ENCODE measurements around the gene FYB1.
"Not testable (repeated sequence)": the region's sequence is repeated elsewhere in the genome, so short reads cannot be mapped to it uniquely, and the experiment has no call there.

FYB1 gene

DNA sequence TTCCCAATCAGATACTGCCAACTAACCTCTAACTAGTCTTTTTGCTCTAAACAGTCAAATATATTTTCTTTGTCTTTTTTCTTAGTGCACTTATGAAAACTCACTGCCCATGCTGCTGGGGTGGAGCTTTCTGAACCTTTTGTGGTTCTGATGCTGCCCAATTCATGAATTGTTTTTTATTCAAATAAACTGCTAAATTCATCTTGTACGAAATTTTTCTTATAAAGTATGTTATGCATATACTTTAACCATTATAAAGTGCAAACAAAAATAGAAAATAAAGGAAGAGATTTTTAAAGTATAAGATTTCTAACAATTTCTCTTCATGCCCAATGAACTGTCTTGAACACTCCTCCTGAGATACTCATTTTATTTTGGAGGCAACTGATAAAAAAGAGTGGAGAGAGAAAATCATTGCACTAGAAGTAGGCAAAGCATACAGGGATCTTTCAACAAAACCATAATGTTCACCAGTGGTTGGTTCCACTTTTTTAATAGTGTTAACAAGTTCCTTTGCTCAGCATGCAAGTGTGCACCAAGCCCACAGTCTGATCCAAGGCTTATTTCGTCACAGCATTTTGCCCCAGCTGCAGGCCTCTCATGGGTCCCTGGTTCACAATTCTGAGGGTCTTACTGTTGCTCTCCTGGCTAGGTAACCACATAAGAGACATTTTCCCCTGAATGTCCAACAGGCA is 6.2 kb upstream of the FYB1 start:
- DNase-seq = peak; percentile 11 to 26

GRCh38 chr5:39224196-39224761 is 4.9 kb upstream of the FYB1 start:
- DNase-seq = peak; percentile 65 to 76

DNA sequence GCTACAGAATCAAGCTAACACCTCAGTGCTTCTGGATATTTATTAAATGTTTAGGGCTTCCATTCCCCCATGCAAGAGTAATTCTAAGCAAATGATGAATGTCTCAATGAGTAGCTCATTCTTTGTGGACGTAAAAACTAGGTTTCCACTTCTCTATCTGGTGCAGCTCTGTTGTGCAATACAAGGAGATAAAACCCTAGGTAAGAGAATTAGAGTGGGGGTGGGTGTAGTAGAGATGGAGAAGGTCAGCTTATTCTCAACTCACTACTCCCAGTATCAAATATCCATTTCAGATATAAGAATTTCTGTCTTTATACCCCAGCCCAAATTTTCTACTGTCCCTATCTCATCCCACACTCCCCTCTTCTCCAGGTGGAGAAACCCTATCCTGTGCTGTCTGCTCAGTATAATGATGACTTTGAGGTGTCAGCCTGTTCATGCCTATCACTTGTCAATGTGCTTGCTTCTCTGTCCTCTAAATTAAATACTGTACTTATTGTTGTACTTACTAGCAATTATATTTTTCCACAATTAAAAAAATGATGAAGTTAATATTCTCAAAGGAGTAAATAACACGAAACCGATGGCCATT is 4.3 kb upstream of the FYB1 start:
- no peak for DNase-seq

DNA sequence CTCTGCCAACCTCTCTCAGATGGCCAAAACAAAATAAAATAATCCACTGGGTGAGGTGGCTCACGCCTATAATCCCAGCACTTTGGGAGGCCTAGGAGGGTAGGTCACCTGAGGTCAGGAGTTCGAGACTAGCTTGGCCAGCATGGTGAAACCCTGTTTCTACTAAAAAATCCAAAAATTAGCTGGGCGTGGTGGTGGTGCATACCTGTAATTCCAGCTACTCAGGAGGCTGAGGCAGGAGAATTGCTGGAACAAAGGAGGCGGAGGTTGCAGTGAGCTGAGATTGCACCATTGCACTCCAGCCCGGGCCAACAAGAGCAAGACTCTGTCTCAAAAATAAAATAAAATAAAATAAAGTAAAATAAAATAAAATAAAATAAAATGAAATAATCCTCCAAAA is 2.3 kb upstream of the FYB1 start:
- not testable (repeated sequence) for DNase-seq

DNA sequence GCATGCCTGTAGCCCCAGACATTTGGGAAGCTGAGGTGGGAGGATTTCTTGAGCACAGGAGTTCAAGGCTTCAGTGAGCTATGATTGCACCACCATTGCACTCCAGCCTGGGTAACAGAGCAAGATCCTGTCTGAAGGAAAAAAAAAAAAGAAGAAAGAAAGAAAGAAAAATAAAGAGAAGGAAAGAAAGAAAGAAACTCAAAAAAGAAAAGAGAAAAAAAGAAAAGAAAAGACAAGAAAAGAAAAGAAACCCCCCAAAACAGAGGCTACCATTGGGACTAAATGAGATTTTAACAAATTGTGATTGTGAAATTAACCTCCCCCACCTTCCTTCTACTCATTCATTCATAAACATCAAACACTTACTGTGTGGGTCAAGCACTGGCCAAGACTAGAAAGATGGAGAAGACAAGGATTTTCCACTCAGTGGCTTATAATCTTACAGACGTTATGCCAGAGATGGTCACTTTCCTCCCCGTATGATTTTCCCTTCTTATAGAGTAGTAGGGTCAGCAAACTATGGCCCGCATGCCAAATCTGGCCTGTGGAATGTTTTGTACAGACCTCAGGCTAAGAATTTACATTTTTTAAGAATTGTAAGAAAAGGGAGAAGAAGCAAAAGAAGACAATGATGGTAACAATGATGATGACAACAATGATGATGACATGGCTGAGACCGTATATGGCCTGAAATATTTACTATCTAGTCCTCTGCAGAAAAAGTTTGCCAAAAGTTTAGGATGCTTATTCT is 1.1 kb upstream of the FYB1 start:
- no peak for DNase-seq

- peak; percentile 73 to 80 for DNase-seq
These were observed 621 bp downstream of the FYB1 start for GRCh38 chr5:39218482-39219402.

GRCh38 chr5:39217365-39218281 is 1.7 kb downstream of the FYB1 start:
- peak; percentile 86 to 88 for DNase-seq

DNA sequence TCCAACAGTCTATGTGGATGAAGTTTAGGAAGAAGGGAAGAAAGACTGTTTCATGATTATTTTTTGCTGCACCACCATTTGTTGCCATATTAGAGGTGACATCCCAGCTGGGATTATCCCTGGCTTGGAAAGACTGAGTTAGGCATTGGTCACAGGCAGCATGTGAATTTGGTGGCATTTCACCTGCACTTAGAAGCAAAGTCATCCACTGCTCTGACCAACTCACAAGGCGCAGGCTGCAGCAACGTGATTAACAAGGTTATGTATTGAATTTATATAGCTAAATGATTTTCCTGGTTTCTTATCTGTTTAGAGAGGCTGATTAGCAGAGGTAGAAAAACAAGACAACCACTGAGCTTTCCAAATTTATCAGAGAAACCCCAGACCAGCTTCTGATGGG is 2.7 kb downstream of the FYB1 start:
- DNase-seq = no peak

DNA sequence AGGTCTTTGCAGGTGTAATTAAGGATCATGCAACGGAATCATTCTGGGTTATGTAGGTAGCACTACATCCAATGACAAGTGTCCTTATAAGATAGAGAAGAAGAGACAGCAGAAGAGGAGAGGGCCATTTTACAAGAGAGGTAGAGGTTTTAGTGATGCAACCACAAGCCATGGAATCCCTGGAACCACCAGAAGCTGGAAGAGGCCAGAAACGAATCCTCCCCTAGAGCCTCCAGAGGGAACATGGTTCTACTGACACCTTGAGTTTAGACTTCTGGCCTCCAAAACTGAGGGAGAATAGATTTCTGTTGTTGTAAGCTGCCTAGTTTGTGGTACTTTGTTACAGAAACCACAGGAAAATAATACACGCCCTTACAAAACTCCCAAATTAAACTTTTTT is 3.5 kb downstream of the FYB1 start:
- no peak for DNase-seq

DNA sequence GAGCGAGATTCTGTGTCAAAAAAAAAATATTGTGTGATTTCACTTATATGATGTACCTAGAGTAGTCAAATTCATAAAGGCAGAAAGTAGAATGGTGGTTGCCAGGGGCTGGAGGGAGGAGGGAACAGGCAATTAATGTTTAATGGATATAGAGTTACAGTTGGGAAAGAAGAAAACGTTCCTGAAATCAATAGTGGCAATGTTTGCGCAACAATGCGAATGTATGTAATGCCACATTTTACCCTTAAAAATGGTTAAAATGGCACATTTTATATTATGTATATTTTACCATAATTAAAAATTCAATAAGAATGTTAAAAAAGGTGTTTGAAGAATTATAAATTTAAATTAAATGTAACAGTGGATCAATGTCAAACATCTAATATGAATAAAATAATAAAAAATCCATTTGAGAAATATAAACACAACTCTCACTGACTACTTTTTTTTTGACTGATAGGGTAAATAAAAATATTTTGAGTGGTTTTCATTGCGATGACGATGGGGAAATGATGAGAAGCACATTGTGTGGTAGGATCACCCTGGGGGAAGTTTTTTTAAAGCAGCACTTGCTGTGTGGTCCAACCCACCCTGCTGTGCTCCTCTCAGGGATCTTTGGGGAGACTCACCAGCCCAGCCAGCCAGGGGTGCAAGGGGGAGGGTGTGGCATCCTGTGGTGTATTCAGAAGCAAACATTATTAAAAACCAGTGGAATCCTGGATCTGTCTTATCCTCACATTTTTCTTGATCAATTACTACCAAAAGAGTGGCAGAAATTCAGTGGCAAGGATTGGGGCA is 4.3 kb downstream of the FYB1 start:
- DNase-seq = no peak

DNA sequence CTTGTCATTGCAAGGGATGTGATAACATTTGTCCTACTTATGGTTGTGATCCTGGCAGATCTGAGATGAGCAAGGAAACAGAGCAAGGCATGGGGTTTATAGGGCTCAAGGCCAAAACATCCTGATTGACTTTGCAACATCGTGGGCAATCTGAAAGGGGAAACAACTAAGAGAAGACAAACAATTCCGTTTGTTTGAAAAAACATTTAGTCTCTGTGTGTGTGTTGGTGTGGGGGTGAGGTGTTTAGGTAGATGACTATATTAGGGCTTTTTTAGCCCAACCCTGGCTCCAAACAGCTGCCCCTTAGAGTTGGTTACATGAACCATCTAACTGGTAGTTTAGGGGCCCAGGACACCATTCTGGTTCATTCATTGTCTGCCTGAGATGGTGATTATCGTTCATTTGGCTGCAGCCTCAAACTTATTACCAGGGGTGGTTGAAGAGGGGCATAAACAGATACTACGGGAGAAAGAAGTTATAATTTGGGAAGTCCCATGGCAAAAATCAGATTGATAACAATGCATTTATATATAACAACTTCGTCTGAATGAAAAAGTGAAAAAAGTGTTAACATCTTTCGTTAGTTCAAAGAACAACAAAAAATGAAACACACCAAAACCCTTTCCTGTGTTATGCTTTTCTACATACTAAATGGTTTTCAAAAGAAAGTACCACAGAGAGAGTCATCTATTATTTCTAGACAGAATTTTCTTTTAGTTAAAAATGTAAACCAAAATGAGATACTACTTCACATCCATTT is 5.7 kb downstream of the FYB1 start:
- no peak for DNase-seq

DNA sequence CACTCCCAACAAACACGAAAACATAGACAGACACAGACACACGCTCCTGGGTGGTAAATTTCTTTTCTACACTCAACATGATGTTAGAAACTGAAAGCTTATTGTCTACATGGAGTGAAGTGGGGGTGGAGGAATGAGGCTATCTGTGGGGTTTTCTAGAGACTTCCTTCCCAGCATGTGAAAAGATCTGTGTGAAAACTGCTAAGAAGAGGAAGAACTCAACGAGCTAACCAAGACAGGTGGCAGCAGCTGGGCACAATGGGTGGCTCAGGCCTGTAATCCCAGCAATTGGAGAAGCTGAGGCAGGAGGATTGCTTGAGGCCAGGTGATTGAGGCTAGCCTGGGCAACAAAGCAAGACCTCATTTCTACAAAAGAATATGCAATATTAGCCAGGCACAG is 7.6 kb downstream of the FYB1 start:
- DNase-seq = no peak

GRCh38 chr5:39209924-39210323 is 9.4 kb downstream of the FYB1 start:
- peak; percentile 62 to 70 for DNase-seq

DNA sequence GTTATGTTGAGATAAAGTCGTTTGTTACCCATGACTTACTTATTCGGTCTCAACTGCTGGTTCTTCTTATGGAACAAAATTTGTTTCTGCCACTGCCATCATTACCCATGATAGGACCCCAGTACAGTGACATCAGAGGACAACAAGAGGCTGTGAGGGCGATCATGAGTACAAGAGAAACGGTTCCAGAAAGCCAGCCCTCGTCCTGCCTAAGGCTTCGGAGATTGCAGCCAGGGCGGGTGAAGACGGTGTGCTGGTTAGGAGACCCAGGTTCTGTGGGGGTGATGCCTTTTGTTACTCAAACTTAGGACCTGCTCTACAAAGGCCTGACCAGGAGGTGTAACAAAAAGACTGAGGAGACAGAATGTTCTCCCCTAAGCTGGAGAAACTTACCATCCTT is 10.9 kb downstream of the FYB1 start:
- no peak for DNase-seq

DNA sequence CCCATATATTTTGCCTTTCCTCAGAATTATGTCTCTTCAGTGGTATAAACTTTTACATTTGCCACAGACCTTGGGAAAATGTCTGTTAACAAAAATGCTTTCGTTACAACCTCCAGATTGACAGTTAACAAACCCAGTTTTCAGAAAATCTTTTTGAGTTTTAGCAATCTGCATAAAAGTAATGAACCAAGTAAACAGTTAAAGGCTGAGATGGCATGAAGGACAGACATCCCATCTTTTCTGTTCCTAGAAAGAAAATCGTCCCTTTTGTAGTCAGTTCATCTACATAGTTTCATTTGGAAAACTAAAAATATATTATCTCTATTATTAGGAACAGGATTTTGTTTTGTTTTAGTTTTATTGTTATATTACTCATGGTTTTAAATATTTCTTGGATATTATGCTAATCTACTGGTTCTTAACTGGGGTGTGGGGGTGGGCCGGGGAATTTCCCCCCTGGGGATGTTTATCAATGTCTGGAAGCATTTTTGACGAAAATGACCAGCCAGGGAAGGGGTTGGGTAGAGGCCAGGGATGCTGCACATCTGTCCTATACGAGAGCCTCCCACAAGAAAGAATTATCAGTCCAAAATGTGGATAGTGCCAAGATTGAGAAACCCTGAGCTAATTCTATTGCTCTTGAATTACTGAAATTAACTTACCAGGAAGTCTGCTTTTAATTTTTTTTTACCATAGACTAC is 11.9 kb downstream of the FYB1 start:
- DNase-seq = no peak

DNA sequence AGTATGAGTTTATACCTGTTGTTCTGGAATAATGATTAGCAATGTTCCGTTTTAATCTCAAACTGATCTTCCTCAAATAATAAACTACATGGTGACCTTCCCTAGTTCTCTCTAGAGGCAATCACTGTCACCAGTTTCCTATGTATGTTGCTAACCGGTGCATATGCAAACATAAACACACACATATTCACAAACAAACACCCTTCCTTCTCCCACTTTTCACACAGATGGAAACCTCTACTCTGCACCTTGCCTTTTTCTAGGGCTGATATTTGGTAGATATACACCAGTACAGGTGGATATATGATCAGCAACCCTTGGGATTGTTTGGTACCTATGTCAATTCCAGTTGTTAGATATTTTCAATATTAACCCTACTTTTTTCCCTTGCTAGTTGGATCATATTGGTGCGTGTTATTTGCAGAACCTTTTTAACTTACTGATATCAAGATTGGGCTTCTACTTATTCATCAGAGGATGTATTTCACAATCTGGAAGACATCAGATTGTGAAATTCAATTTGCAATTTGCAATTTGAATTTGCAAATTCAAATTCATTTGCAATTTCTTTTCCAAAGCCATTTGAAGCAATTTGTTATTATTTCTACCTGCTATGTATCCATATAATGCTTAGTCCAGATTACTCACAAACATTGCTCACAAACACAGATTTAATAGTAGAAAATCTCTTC is 12.6 kb downstream of the FYB1 start:
- DNase-seq = no peak

- DNase-seq = no peak
These were observed 13.8 kb downstream of the FYB1 start for GRCh38 chr5:39205550-39205949.

- DNase-seq = no peak
These were observed 15.4 kb downstream of the FYB1 start for GRCh38 chr5:39203951-39204350.
